Activated T-cell treated with anti-CD3 and anti-CD28 coated beads, Interleukin-2, amount 50 U/mL, for 48 hours (primary cell): ENCODE measurements around the gene SNX11.

ENCODE experiments used
- DNase-seq, 2 experiments: peaks; one replicate each; pipeline ENCODE4 v3.0.0-alpha.2; 2020

Gene SNX11

GRCh38 chr17:48134912-48135480 is 27.4 kb downstream of the SNX11 start:
- peak in 1 of 2 experiments; percentile 6 for DNase-seq

- no peak for DNase-seq
Observed at GRCh38 chr17:48137656-48138055, 30.1 kb downstream of the SNX11 start.

- DNase-seq, result no peak
Observed at GRCh38 chr17:48139944-48140343, 32.4 kb downstream of the SNX11 start.

GRCh38 chr17:48143629-48144028 is 36.1 kb downstream of the SNX11 start:
- DNase-seq, result no peak

GRCh38 chr17:48144231-48144630 is 36.7 kb downstream of the SNX11 start:
- DNase-seq, result no peak

- no peak for DNase-seq
Observed at GRCh38 chr17:48144976-48145798, 37.6 kb downstream of the SNX11 start.

GRCh38 chr17:48148029-48148770 is 40.6 kb downstream of the SNX11 start:
- no peak for DNase-seq

GRCh38 chr17:48148854-48149786 is 41.6 kb downstream of the SNX11 start:
- DNase-seq, result no peak

- DNase-seq, result no peak
Observed at GRCh38 chr17:48149787-48150463, 42.4 kb downstream of the SNX11 start.

- DNase-seq, result no peak
Observed at GRCh38 chr17:48150597-48151001, 43.0 kb downstream of the SNX11 start.

GRCh38 chr17:48151220-48151619 is 43.7 kb downstream of the SNX11 start:
- DNase-seq, result no peak

GRCh38 chr17:48152289-48152688 is 44.7 kb downstream of the SNX11 start:
- DNase-seq, result no peak

- DNase-seq, result no peak
Observed at GRCh38 chr17:48153691-48154358, 46.3 kb downstream of the SNX11 start.

- no peak for DNase-seq
Observed at GRCh38 chr17:48155889-48156611, 48.5 kb downstream of the SNX11 start.

GRCh38 chr17:48159232-48159631 is 51.7 kb downstream of the SNX11 start:
- DNase-seq, result no peak

- no peak for DNase-seq
Observed at GRCh38 chr17:48160177-48161081, 52.9 kb downstream of the SNX11 start.

- no peak for DNase-seq
Observed at GRCh38 chr17:48161127-48161905, 53.8 kb downstream of the SNX11 start.

- no peak for DNase-seq
Observed at GRCh38 chr17:48162306-48162934, 54.9 kb downstream of the SNX11 start.
